Karpas-422 (cell line): Measurements from ENCODE around the gene TWSG1. TPM values are rescaled to one million over a fixed set of nuclear protein-coding genes. Genes with fewer than 3 reads are reported as not detected.

Experiments used
- DNase-seq: peaks from one replicate; pipeline ENCODE4 v3.0.0-alpha.2; 2015
- H2AFZ ChIP-seq: fragments of 200-600 bp; sonication (generic); 2 replicates; pipeline ENCODE4 v1.6.1; 2014; ENCODE audit warnings: antibody characterized with exemption, low read length, mixed read lengths
- H3K27ac ChIP-seq: fragments of 200-600 bp; sonication (generic); 2 replicates; pipeline ENCODE4 v1.5.1; 2014; ENCODE audit warnings: mild to moderate bottlenecking, low read length, moderate library complexity
- H3K27me3 ChIP-seq: fragments of 200-600 bp; sonication (generic); 2 replicates; pipeline ENCODE4 v1.6.1; 2014; ENCODE audit warnings: low read length, mixed read lengths
- H3K36me3 ChIP-seq: fragments of 200-600 bp; sonication (generic); 2 replicates; pipeline ENCODE4 v1.6.1; 2014; ENCODE audit warnings: low read length, mixed read lengths; ENCODE audit not compliant: insufficient read depth
- H3K4me1 ChIP-seq: fragments of 200-600 bp; sonication (generic); 2 replicates; pipeline ENCODE4 v1.6.1; 2014; ENCODE audit warnings: mild to moderate bottlenecking, low read length, mixed read lengths
- H3K4me2 ChIP-seq: fragments of 200-600 bp; sonication (generic); 2 replicates; pipeline ENCODE4 v1.6.1; 2014; ENCODE audit warnings: low read length, low read depth, mild to moderate bottlenecking; ENCODE audit not compliant: poor library complexity, severe bottlenecking
- H3K4me3 ChIP-seq: fragments of 200-600 bp; sonication (generic); 2 replicates; pipeline ENCODE4 v1.5.1; 2014; ENCODE audit warnings: mild to moderate bottlenecking, antibody characterized with exemption, low read length, mixed read lengths
- H3K79me2 ChIP-seq: fragments of 200-600 bp; sonication (generic); 2 replicates; pipeline ENCODE4 v1.6.1; 2014; ENCODE audit warnings: mild to moderate bottlenecking, low read length, mixed read lengths
- H3K9ac ChIP-seq: fragments of 200-600 bp; sonication (generic); 2 replicates; pipeline ENCODE4 v1.6.0; 2014; ENCODE audit warnings: low read length
- H3K9me2 ChIP-seq: fragments of 200-600 bp; sonication (generic), shearing (Covaris generic); replicated peaks from 2 replicates; pipeline ENCODE4 v1.6.0; 2014; ENCODE audit warnings: mild to moderate bottlenecking, low read length, moderate library complexity; ENCODE audit not compliant: insufficient read depth
- H3K9me3 ChIP-seq: fragments of 300-700, 200-600 bp; sonication (generic); 2 replicates; pipeline ENCODE4 v1.6.1; 2014; ENCODE audit warnings: low read length, mixed read lengths
- H4K20me1 ChIP-seq: fragments of 200-600 bp; sonication (generic); 2 replicates; pipeline ENCODE4 v1.6.1; 2014; ENCODE audit warnings: mild to moderate bottlenecking, antibody characterized with exemption, low read length, low read depth; ENCODE audit not compliant: insufficient read depth
- total RNA-seq: library from RNA; depleted of rRNA; stranded (reverse); fragments of >200 nt; shearing (Covaris generic); gene quantifications from 2 replicates; pipeline ENCODE4 v1.2.3, GENCODE V29; 2014; ENCODE audit warnings: low replicate concordance

Gene TWSG1
- total RNA-seq, 1 experiment from 2014 or later: 16.0 TPM

DNA sequence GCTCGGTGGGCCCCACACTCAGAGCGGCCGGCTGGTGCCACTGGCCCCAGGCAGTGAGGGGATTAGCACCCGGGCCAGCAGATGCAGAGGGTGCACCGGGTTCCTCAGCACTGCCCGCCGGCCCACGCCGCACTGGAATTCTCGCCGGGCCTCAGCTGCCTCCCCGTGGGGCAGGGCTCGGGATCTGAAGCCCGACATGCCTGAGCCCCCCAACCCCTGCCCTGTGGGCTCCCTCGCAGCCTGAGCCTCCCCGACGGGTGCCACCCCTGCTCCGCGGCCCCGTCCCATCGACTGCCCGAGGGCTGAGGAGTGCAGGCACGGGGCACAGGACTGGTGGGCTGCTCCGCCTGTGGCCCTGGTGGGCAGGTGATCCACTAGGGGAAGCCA lies 37.6 kb upstream of the TWSG1 start:
- no peaks in the 10 kb centered on the region for H3K4me1 ChIP-seq
- H3K9me3 ChIP-seq: peaks cover 5% of the 10 kb centered on the region
- H4K20me1 ChIP-seq: no peaks in the 10 kb centered on the region
- no peak overlapping the region for H3K4me2 ChIP-seq
- no peak overlapping the region for H3K4me3 ChIP-seq
- no peak overlapping the region for H3K27ac ChIP-seq
- H3K9ac ChIP-seq: no peak overlapping the region
- H3K79me2 ChIP-seq: no peaks in the 10 kb centered on the region
- no peaks in the 10 kb centered on the region for H3K36me3 ChIP-seq
- H3K27me3 ChIP-seq: no peaks in the 10 kb centered on the region
- no peak for DNase-seq
- no peak overlapping the region for H2AFZ ChIP-seq
- H3K9me2 ChIP-seq: no peaks in the 10 kb centered on the region

DNA sequence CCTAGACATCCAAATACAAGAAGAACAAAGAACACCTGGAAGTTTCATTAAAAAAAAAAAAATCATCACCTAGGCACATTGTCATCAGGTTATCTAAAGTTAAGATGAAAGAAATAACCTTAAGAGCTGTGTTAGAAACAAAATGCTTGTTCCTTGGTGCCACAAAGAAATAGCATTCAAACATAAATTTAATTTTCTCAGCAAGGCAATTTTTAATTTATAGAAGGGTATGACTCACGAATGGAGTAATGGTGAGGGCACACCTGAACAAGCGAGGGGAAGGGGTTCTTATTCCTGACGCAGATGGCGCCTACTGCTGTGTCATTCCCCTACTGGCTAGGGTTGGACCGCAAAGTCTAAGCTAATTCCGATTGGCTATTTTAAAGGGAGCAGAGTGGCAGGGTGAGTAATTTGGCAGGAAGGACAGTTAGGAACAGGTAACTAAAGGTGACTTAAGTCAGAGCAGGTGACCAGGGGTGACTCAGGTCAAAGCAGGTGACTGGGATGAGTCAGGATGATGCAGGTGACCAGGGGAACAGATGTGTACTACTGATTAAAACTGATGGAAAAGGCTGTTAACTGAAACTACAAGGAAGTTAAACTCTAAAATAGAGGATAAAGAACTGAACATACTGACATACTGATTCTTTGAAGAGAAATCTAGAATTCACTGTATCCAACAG lies 30.0 kb upstream of the TWSG1 start:
- Histone ChIP-seq H3K27me3 (no peaks in the 10 kb centered on the region), H3K36me3 (no peaks in the 10 kb centered on the region), H2AFZ (no peak overlapping the region), H3K4me3 (no peak overlapping the region), H3K9me2 (no peaks in the 10 kb centered on the region), H3K79me2 (no peaks in the 10 kb centered on the region), H3K9me3 (peaks cover 6% of the 10 kb centered on the region), H4K20me1 (no peaks in the 10 kb centered on the region), H3K4me1 (no peaks in the 10 kb centered on the region), H3K4me2 (no peak overlapping the region), H3K9ac (no peak overlapping the region), H3K27ac (no peak overlapping the region)
- DNase-seq: no peak

DNA sequence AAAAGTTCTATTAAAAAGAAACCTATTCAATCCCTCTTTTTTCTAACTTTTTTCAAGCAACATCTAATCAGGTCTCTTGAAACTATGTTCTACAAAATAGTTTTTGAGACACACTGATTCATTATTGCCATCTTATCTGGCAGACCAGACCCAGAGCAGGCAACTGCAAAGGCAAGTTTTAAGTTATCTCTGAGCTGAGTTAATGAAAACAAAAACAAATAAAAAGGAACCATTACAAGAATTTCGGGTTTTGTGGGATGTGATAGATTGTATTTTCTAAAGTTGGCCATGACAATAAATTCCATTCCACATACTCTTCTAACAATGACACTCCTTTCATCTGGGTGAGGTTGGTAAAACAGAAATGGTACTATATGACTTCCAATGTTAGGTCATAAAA lies 15.2 kb upstream of the TWSG1 start:
- H3K36me3 ChIP-seq: no peaks in the 10 kb centered on the region
- H2AFZ ChIP-seq: no peak overlapping the region
- H3K9ac ChIP-seq: no peak overlapping the region
- DNase-seq: no peak
- H3K79me2 ChIP-seq: no peaks in the 10 kb centered on the region
- H3K27me3 ChIP-seq: no peaks in the 10 kb centered on the region
- H3K4me1 ChIP-seq: no peaks in the 10 kb centered on the region
- H3K9me2 ChIP-seq: no peaks in the 10 kb centered on the region
- H3K9me3 ChIP-seq: no peaks in the 10 kb centered on the region
- H3K27ac ChIP-seq: no peak overlapping the region
- no peaks in the 10 kb centered on the region for H4K20me1 ChIP-seq
- H3K4me2 ChIP-seq: no peak overlapping the region
- no peak overlapping the region for H3K4me3 ChIP-seq

DNA sequence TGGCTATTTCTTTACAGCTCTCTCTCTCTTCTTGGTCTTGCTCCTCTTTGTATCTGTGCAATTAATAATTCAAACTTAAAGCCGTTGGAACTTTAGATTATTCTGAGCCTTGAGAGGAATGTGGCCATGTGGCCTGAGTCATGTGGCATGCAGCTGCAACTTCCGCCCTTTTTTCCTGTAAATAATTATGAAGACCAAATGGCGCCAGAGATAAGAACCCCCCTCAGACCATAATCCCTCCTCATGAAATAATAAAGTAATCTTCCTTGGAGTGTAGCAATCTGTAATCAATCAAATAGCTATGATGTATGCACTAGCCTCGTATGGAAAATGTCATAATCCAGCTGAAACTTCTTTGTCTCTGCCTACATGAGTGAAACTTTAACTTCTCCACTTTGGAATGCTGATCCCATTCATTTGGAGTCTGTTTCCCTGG lies 13.5 kb upstream of the TWSG1 start:
- Histone ChIP-seq H3K4me1 (no peaks in the 10 kb centered on the region), H3K36me3 (no peaks in the 10 kb centered on the region), H3K9ac (no peak overlapping the region), H3K27me3 (no peaks in the 10 kb centered on the region), H3K9me3 (no peaks in the 10 kb centered on the region), H3K9me2 (no peaks in the 10 kb centered on the region), H2AFZ (no peak overlapping the region), H3K4me2 (no peak overlapping the region), H4K20me1 (no peaks in the 10 kb centered on the region), H3K79me2 (no peaks in the 10 kb centered on the region), H3K27ac (no peak overlapping the region), H3K4me3 (no peak overlapping the region)
- no peak for DNase-seq

DNA sequence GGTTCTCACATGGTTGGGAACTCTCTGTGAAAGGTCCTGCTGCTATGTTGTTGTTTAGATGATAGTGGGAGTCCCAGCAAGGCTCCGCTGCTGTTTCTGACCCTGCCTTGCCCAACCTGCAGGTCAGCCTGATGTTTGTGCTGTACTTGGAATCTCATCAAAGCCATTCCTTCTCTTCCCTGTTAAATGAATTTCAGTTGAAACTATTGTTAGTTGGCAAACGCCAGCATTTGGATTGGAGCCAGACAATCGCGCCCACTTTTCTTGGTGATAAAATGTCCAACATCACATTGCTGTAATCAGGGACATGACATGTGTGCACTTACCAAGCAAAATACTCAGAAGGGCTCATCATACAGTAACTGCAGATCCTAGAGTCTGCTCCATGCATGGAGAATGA lies 12.8 kb upstream of the TWSG1 start:
- no peak overlapping the region for H3K4me2 ChIP-seq
- H3K27me3 ChIP-seq: no peaks in the 10 kb centered on the region
- no peaks in the 10 kb centered on the region for H3K36me3 ChIP-seq
- no peak for DNase-seq
- no peak overlapping the region for H3K9ac ChIP-seq
- no peak overlapping the region for H3K27ac ChIP-seq
- no peaks in the 10 kb centered on the region for H3K9me2 ChIP-seq
- H3K9me3 ChIP-seq: no peaks in the 10 kb centered on the region
- no peak overlapping the region for H3K4me3 ChIP-seq
- no peak overlapping the region for H2AFZ ChIP-seq
- H4K20me1 ChIP-seq: no peaks in the 10 kb centered on the region
- no peaks in the 10 kb centered on the region for H3K4me1 ChIP-seq
- no peaks in the 10 kb centered on the region for H3K79me2 ChIP-seq

DNA sequence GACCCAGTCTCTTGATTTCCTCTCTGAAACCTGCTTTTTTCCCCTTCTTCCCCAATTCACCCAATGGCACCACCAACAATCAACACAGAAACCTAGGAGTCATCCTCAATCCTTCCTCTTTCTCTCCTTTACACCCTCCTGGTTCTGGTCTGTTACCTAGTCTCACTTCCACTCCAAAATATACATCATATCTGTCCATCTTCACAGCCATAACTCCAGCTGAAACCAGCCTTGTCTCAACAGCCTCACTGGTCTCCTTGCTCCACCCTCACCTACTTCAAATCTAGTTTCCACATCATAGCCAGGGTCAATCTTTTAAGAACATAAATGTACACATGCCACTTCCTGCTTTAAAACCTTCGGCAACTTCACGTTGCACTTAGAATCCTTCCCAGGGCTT lies 11.8 kb upstream of the TWSG1 start:
- H3K4me3 ChIP-seq: no peak overlapping the region
- DNase-seq: no peak
- H3K27me3 ChIP-seq: no peaks in the 10 kb centered on the region
- no peak overlapping the region for H3K4me2 ChIP-seq
- no peaks in the 10 kb centered on the region for H4K20me1 ChIP-seq
- no peak overlapping the region for H3K27ac ChIP-seq
- H2AFZ ChIP-seq: no peak overlapping the region
- no peaks in the 10 kb centered on the region for H3K79me2 ChIP-seq
- no peaks in the 10 kb centered on the region for H3K4me1 ChIP-seq
- no peak overlapping the region for H3K9ac ChIP-seq
- no peaks in the 10 kb centered on the region for H3K9me2 ChIP-seq
- H3K36me3 ChIP-seq: no peaks in the 10 kb centered on the region
- H3K9me3 ChIP-seq: no peaks in the 10 kb centered on the region

DNA sequence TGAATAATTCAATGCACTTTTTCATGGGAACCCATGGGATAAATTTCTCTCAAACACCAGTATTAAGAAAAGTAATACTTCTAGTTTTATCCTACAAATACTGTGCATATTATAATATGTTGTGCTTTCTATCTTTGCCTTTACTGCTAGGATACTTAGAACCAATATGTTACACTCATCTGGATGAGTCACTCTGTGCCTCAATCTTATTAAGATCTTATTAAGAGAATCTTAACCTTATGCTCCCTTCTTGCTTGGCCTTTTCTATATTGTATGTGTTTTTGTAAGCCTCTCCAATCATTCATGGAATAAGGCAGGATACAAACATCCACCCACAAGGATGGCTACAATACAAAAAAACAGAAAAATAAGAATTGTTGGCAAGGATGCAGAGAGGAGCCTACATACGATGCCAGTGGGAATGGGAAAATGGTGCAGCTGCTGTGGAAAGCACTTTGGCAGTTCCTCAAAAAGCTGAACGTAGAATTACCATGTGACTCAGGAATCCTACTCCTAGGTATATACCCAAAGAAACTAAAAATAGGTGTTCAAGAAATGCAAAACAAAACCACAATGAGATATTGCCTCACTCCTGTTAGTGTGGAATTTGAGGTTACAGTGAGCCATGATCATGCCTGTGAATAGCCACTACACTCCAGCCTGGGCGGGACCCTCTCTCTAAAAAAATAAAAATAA lies 10.7 kb upstream of the TWSG1 start:
- Histone ChIP-seq H4K20me1 (no peaks in the 10 kb centered on the region), H3K9me2 (no peaks in the 10 kb centered on the region), H3K9ac (no peak overlapping the region), H3K79me2 (no peaks in the 10 kb centered on the region), H3K4me3 (no peak overlapping the region), H3K4me1 (no peaks in the 10 kb centered on the region), H3K9me3 (no peaks in the 10 kb centered on the region), H3K27ac (no peak overlapping the region), H3K36me3 (no peaks in the 10 kb centered on the region), H2AFZ (no peak overlapping the region), H3K4me2 (no peak overlapping the region), H3K27me3 (no peaks in the 10 kb centered on the region)
- no peak for DNase-seq

DNA sequence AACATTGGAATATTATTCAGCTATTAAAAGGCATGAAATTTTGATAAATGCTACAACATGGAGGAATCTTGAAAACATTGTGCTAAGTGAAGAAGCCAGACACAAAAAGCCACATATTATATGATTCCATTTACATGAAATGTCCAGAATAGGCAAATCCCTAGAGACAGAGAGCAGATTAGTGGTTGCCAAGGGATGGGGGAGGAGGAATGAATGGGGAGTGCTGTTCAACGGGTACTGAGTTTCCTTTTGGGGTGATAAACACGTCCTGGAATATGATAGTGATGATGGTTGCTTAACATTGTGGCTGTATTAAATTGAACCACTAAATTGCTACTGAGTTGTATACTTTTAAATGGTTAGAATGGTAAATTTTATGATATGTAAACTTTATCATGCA lies 8.9 kb upstream of the TWSG1 start:
- H3K27me3 ChIP-seq: no peaks in the 10 kb centered on the region
- H3K4me1 ChIP-seq: no peaks in the 10 kb centered on the region
- no peaks in the 10 kb centered on the region for H3K79me2 ChIP-seq
- H2AFZ ChIP-seq: no peak overlapping the region
- no peak overlapping the region for H3K4me2 ChIP-seq
- H3K9me2 ChIP-seq: no peaks in the 10 kb centered on the region
- H3K9ac ChIP-seq: no peak overlapping the region
- H3K4me3 ChIP-seq: no peak overlapping the region
- H3K27ac ChIP-seq: no peak overlapping the region
- no peak for DNase-seq
- no peaks in the 10 kb centered on the region for H3K36me3 ChIP-seq
- no peaks in the 10 kb centered on the region for H3K9me3 ChIP-seq
- no peaks in the 10 kb centered on the region for H4K20me1 ChIP-seq
